HCT116 (cell line): ENCODE data around the gene NSMF. TPM values are rescaled to one million over a fixed set of nuclear protein-coding genes. Genes with fewer than 3 reads are reported as not detected.

Source experiments
- ATAC-seq: fragments of 200-7000 bp; cut with Tn5 transposase; 2 replicates; pipeline ENCODE4 v1.9.1; 2020; ENCODE audit warnings: mild to moderate bottlenecking, moderate library complexity
- BruUV-seq: library from RNA; stranded (reverse); fragments of 400-500 nt; replicated peaks from 2 replicates; lab custom pipeline; 2021; lab: Mats Ljungman, UMichigan
- CTCF ChIA-PET: fragments of 300-600 bp; sonication (Branson Sonifier 250); formaldehyde crosslinking; loops from one replicate; lab custom pipeline; 2021; ENCODE audit warnings: antibody characterized with exemption; lab: Charles Lee
- POLR2A ChIA-PET: fragments of 300-600, 350-600 bp; sonication (Branson Sonifier 250); formaldehyde crosslinking; loops from one replicate; lab custom pipeline; 2021; ENCODE audit warnings: antibody characterized with exemption; lab: Charles Lee
- RAD21 ChIA-PET, 2 experiments: fragments of 300-600 bp; sonication (Branson Sonifier 250); formaldehyde crosslinking; loops; one replicate each; lab custom pipeline; 2023; ENCODE audit warnings: low total read pairs in 2 of 2; ENCODE audit not compliant: uncharacterized antibody in 2 of 2, unreplicated experiment in 2 of 2, low non-redundant PET in 1 of 2; lab: Charles Lee
- DNase-seq: peaks from one replicate; pipeline ENCODE4 v3.0.0-alpha.2; 2010; ENCODE audit warnings: low read depth, low spot score
- H2AFZ ChIP-seq: fragments of 200-600 bp; shearing (Covaris generic), sonication (generic); 2 replicates; pipeline ENCODE4 v1.6.1; 2017; ENCODE audit warnings: low read depth, mixed run types, mixed read lengths, antibody characterized with exemption, low read length; ENCODE audit not compliant: poor library complexity, severe bottlenecking
- H3K27ac ChIP-seq: 2 replicates; pipeline ENCODE4 v1.5.1; 2012; ENCODE audit warnings: low read depth, low read length
- H3K27me3 ChIP-seq: fragments of 200-600 bp; sonication (generic); 2 replicates; pipeline ENCODE4 v1.6.1; 2016; ENCODE audit warnings: mixed run types, low read length, mixed read lengths; ENCODE audit not compliant: insufficient read depth
- H3K36me3 ChIP-seq, 2 experiments: fragments of 200-500 bp in 1 of 2; fragments of 200-600 bp in 1 of 2; sonication (Bioruptor generic) in 1 of 2; sonication (generic) in 1 of 2; 2 replicates each; pipeline versions ENCODE4 v1.5.1 to v1.6.1; 2014 to 2016; ENCODE audit warnings: low read length in 2 of 2, inconsistent platforms in 1 of 2, mixed read lengths in 1 of 2, mixed run types in 1 of 2; ENCODE audit not compliant: insufficient read depth in 2 of 2, control insufficient read depth in 1 of 2
- H3K4me1 ChIP-seq, 2 experiments: fragments of 200-600 bp in 1 of 2; sonication (generic) in 1 of 2; 2 replicates each; pipeline versions ENCODE4 v1.5.1 to v1.6.1; 2012 to 2017; ENCODE audit warnings: low read length in 2 of 2, inconsistent platforms in 1 of 2, mild to moderate bottlenecking in 1 of 2, mixed read lengths in 1 of 2, mixed run types in 1 of 2, moderate library complexity in 1 of 2; ENCODE audit not compliant: insufficient read depth in 2 of 2, control insufficient read depth in 1 of 2
- H3K4me2 ChIP-seq: fragments of 200-600 bp; sonication (generic); 2 replicates; pipeline ENCODE4 v1.6.1; 2017; ENCODE audit warnings: mixed run types, low read length, mixed read lengths
- H3K4me3 ChIP-seq, 2 experiments: fragments of 200-600 bp in 1 of 2; sonication (generic) in 1 of 2; replicated peaks in 1 of 2; 2 replicates each; pipeline ENCODE4 v1.5.1; 2011 to 2016; ENCODE audit warnings: low read length in 2 of 2, control low read depth in 1 of 2, low read depth in 1 of 2, mild to moderate bottlenecking in 1 of 2, mixed read lengths in 1 of 2, mixed run types in 1 of 2
- H3K79me2 ChIP-seq: fragments of 200-600 bp; sonication (generic); 2 replicates; pipeline ENCODE4 v1.6.1; 2017; ENCODE audit warnings: mild to moderate bottlenecking, mixed run types, low read length, moderate library complexity, mixed read lengths; ENCODE audit not compliant: insufficient read depth
- H3K9ac ChIP-seq: fragments of 200-600 bp; sonication (generic); 2 replicates; pipeline ENCODE4 v1.6.1; 2016; ENCODE audit warnings: low read length, mixed read lengths
- H3K9me2 ChIP-seq: fragments of 200-600 bp; sonication (generic), shearing (Covaris generic); 2 replicates; pipeline ENCODE4 v1.6.1; 2017; ENCODE audit warnings: mixed run types, mild to moderate bottlenecking, moderate library complexity; ENCODE audit not compliant: insufficient read depth
- H3K9me3 ChIP-seq, 2 experiments: fragments of 200-500 bp in 1 of 2; fragments of 200-600 bp in 1 of 2; sonication (Bioruptor generic) in 1 of 2; sonication (generic) in 1 of 2; 2 replicates each; pipeline ENCODE4 v1.6.1; 2014 to 2017; ENCODE audit warnings: low read length in 2 of 2, mixed read lengths in 2 of 2, inconsistent platforms in 1 of 2, low read depth in 1 of 2, mild to moderate bottlenecking in 1 of 2, mixed run types in 1 of 2, moderate library complexity in 1 of 2; ENCODE audit not compliant: control insufficient read depth in 1 of 2, insufficient read depth in 1 of 2
- H4K20me1 ChIP-seq: fragments of 200-600 bp; sonication (generic), shearing (Covaris generic); 2 replicates; pipeline ENCODE4 v1.6.1; 2017; ENCODE audit warnings: mixed run types, mild to moderate bottlenecking, moderate library complexity; ENCODE audit not compliant: insufficient read depth
- ATF3 ChIP-seq: IDR thresholded peaks from 2 replicates; pipeline ENCODE4 v1.6.1; 2012
- CBX3 ChIP-seq: IDR thresholded peaks from 2 replicates; pipeline ENCODE4 v1.6.1; 2012; ENCODE audit warnings: low read depth
- CEBPB ChIP-seq: IDR thresholded peaks from 2 replicates; pipeline ENCODE4 v1.6.1; 2012; ENCODE audit warnings: low read depth
- EGR1 ChIP-seq: IDR thresholded peaks from 2 replicates; pipeline ENCODE4 v1.6.1; 2012; ENCODE audit warnings: low read depth
- EZH2 ChIP-seq: fragments of 200-600 bp; sonication (generic); IDR thresholded peaks from 2 replicates; pipeline ENCODE4 v1.6.1; 2017; ENCODE audit warnings: antibody characterized with exemption, mixed run types
- EZH2phosphoT487 ChIP-seq: fragments of 200-600 bp; IDR thresholded peaks from 2 replicates; pipeline ENCODE4 v1.6.1; 2018; ENCODE audit warnings: antibody characterized with exemption, borderline replicate concordance
- JUND ChIP-seq: IDR thresholded peaks from 2 replicates; pipeline ENCODE4 v1.6.1; 2012
- MAX ChIP-seq: IDR thresholded peaks from 2 replicates; pipeline ENCODE4 v1.6.1; 2012
- POLR2AphosphoS5 ChIP-seq: IDR thresholded peaks from 2 replicates; pipeline ENCODE4 v1.6.1; 2011; ENCODE audit warnings: mild to moderate bottlenecking, low read depth, low read length, moderate library complexity
- RAD21 ChIP-seq: IDR thresholded peaks from 2 replicates; pipeline ENCODE4 v1.6.1; 2012; ENCODE audit warnings: low read depth, mild to moderate bottlenecking
- REST ChIP-seq: IDR thresholded peaks from 2 replicates; pipeline ENCODE4 v1.6.1; 2012; ENCODE audit warnings: low read depth
- SIN3A ChIP-seq: IDR thresholded peaks from 2 replicates; pipeline ENCODE4 v1.6.1; 2012; ENCODE audit warnings: low read depth
- SRF ChIP-seq: IDR thresholded peaks from 2 replicates; pipeline ENCODE4 v1.6.1; 2012; ENCODE audit warnings: low read depth
- TCF7L2 ChIP-seq: IDR thresholded peaks from 2 replicates; pipeline ENCODE4 v1.7.0; 2011; ENCODE audit warnings: borderline replicate concordance, inconsistent platforms; ENCODE audit not compliant: insufficient read depth, insufficient read length; ENCODE audit errors: extremely low read depth
- YY1 ChIP-seq: IDR thresholded peaks from 2 replicates; pipeline ENCODE4 v1.6.1; 2011; ENCODE audit warnings: low read length, low read depth, moderate library complexity, mild to moderate bottlenecking; ENCODE audit not compliant: insufficient replicate concordance; ENCODE audit errors: extremely low read depth
- ZBTB33 ChIP-seq: IDR thresholded peaks from 2 replicates; pipeline ENCODE4 v1.6.1; 2011; ENCODE audit warnings: mild to moderate bottlenecking, low read length, moderate library complexity; ENCODE audit not compliant: insufficient replicate concordance; ENCODE audit errors: extremely low read depth
- ZFX ChIP-seq: fragments of 450-650 bp; IDR thresholded peaks from 2 replicates; pipeline ENCODE4 v1.6.1; 2017
- intact Hi-C: fragments of 100-400 bp; cut with micrococcal nuclease; formaldehyde crosslinking; loops from 2 replicates; pipeline ENCODE4 v1.10.0; 2022
- total RNA-seq: library from RNA; stranded (reverse); gene quantifications from one replicate; pipeline ENCODE4 v1.2.1, GENCODE V29; 2021; ENCODE audit not compliant: unreplicated experiment
- TF ChIP-seq, protein P1 (sequence below), 3 experiments: fragments of 200-600 bp in 1 of 3; sonication (generic) in 1 of 3; IDR thresholded peaks in 2 of 3; conservative IDR thresholded peaks in 1 of 3; 2 replicates each; pipeline ENCODE4 v1.5.1; 2012 to 2017; ENCODE audit warnings: low read depth in 2 of 3, low read length in 2 of 3, antibody characterized with exemption in 1 of 3, borderline replicate concordance in 1 of 3, control low read depth in 1 of 3, mild to moderate bottlenecking in 1 of 3, mixed read lengths in 1 of 3, mixed run types in 1 of 3, moderate library complexity in 1 of 3; ENCODE audit not compliant: insufficient read depth in 1 of 3

The NSMF gene
- total RNA-seq, 1 experiment from 2014 or later: 81.9 TPM

DNA sequence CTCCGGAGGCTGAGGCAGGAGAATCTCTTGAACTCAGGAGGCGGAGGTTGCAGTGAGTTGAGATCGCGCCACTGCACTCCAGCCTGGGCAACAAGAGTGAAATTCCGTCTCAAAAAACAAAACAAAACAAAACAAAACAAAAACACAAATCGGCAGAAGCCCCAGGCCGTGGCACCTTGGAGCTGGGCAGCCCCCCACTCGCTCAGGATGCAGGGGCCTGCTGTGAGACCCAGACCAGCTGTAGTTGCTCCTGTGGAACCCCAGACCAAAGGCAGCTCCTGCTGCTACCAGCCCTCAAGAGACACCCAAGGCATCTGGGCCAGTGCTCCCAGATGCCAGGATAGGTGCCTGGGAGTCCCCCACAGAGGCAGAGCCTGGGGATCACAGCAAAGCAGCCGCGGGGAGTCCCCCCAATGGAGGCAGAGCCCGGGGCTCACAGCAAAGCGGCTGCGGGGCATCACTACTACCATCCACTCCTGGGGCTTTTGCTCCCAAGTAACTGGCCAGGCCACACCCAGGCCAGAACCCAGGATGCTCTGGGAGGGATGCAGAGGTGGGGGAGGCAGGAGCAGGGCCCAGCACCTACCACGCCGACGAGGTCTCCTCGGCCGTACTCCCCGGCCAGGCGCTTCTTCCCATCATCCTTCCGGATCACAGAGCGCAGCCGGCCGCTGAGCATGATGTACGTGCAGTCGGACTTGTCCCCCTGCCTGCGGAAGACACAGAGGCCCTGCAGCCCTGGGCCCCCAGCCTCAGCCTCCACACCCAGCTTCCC lies 37.7 kb upstream of the NSMF start:
- RAD21 ChIA-PET: no interaction called here
- Histone ChIP-seq H3K9ac (no peak overlapping the region), H4K20me1 (no peaks in the 10 kb centered on the region), H3K27ac (no peak overlapping the region), H3K4me3 (no peak overlapping the region), H2AFZ (no peak overlapping the region), H3K36me3 (no peaks in the 10 kb centered on the region)
- CTCF ChIA-PET: no interaction called here
- no peak for ATAC-seq
- TF ChIP-seq TCF7L2 (no peak), RAD21 (no peak), MAX (no peak), CEBPB (no peak), REST (no peak), SRF (no peak), EZH2 (no peak), CBX3 (no peak), ZFX (no peak), YY1 (no peak), EZH2phosphoT487 (no peak), EGR1 (no peak), ATF3 (no peak), ZBTB33 (no peak), POLR2AphosphoS5 (no peak), JUND (no peak), SIN3A (no peak)
- TF ChIP-seq, protein P1, sequence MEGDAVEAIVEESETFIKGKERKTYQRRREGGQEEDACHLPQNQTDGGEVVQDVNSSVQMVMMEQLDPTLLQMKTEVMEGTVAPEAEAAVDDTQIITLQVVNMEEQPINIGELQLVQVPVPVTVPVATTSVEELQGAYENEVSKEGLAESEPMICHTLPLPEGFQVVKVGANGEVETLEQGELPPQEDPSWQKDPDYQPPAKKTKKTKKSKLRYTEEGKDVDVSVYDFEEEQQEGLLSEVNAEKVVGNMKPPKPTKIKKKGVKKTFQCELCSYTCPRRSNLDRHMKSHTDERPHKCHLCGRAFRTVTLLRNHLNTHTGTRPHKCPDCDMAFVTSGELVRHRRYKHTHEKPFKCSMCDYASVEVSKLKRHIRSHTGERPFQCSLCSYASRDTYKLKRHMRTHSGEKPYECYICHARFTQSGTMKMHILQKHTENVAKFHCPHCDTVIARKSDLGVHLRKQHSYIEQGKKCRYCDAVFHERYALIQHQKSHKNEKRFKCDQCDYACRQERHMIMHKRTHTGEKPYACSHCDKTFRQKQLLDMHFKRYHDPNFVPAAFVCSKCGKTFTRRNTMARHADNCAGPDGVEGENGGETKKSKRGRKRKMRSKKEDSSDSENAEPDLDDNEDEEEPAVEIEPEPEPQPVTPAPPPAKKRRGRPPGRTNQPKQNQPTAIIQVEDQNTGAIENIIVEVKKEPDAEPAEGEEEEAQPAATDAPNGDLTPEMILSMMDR (IDR thresholded peaks at IDR 0.05 in 2 of 3, conservative IDR thresholded peaks at IDR 0.05 in 1 of 3; ENCODE audit: borderline replicate concordance in 1 of 3, insufficient read depth in 1 of 3, low read depth in 2 of 3, low read length in 2 of 3): no peak
- TF ChIP-seq, all 23 proteins: peak for 0
- Histone ChIP-seq H3K79me2 (no peaks in the 10 kb centered on the region), H3K9me2 (no peaks in the 10 kb centered on the region), H3K4me1 (peaks cover 2 to 19% of the 10 kb centered on the region in 2 experiments; a peak in 3 of 4 replicates), H3K9me3 (no peaks in the 10 kb centered on the region; a peak in 1 of 4 replicates), H3K27me3 (no peaks in the 10 kb centered on the region), H3K4me2 (no peak overlapping the region)
- DNase-seq: no peak
- POLR2A ChIA-PET: no interaction called here
- intact Hi-C loops: no loop called here
- BruUV-seq: no TSS peak
